SK-N-MC (cell line): Measurements from ENCODE around the gene NAP1L4.

Source experiments
- EZH2 ChIP-seq: fragments of 200-600 bp; sonication (generic); IDR thresholded peaks from one replicate; pipeline ENCODE4 v1.6.1; 2017; ENCODE audit warnings: antibody characterized with exemption
- FOXP2 ChIP-seq: optimal IDR thresholded peaks from 2 replicates; pipeline ENCODE3; 2011; ENCODE audit warnings: mild to moderate bottlenecking, moderate library complexity; ENCODE audit not compliant: insufficient read depth; ENCODE audit errors: extremely low read length, control extremely low read depth
- POLR2AphosphoS5 ChIP-seq: IDR thresholded peaks from 2 replicates; pipeline ENCODE4 v1.6.1; 2012; ENCODE audit warnings: mild to moderate bottlenecking, low read depth, low read length, borderline replicate concordance

DNA sequence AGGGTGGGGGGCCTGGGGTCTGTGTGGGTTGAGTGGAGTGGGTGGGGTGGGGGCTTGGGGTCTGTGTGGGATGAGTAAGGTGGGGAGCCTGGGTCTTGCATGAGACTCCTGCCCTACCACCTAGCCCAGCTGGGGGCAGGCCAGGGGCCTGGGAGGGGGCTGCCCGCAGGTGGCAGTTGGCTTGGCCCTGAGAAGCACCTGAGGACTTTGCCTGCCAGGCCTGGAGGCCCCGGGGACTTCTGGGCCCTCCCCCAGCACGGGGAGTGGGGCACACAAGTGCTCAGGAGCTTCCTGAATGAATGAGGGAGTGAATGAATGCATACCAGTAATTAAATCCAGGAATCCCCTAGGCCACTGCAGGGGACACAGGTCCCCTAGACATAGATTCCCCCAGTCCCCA lies 69.5 kb downstream of the NAP1L4 start:
- TF ChIP-seq POLR2AphosphoS5 (no peak), EZH2 (no peak), FOXP2 (no peak)
